Measurements from ENCODE around the gene HOXD13.

DNA sequence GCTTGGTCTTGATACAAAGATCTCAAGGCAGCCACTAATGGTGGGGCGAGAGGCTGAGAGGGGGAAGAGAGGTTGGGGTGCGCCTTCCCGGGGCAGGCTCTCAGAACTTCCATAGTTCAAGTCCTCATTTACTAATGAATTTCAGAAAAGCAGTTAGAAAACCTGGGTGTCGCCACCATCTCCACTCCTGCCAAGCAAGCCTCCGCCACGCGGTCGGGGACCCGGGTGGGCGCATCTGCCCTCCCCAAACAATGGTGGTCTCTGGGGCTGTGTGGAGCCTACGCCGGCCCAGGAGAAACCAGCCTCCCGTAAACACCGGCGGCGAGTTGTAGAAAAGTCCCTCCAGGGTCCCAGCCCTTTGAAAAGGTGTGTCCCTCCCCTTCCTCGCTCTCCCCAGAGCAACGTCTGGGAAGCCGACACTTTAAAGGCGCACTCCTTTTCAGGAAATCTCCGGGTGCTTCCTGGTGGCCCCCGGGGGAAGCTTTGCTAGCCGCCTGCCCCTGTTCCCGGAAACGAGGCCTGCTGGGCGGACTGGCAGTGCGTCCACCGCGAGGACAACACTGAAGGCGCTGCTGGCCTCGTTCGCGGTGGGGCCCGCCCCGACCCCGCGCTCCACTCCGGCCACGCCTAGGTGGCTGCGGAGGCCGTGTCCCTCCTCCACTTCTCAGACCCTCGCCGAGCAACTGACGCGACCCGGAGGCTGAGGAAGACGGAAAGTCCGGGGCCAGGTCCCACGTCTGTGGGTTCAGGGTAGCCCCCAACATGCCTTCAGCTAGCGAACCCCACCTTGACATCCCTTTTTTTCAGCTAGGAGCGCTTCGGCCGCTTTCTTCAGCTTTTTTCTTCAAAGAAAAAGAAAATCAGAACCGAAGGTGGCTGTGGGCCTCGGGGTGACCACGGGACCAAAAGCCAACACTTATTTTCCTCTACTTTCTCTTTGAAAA is 25.6 kb upstream of the HOXD13 start:
- no peak for TF ChIP-seq POLR2AphosphoS5 (IDR thresholded peaks at IDR 0.05; ENCODE audit: low read depth, low read length)
- TF ChIP-seq, protein P1, sequence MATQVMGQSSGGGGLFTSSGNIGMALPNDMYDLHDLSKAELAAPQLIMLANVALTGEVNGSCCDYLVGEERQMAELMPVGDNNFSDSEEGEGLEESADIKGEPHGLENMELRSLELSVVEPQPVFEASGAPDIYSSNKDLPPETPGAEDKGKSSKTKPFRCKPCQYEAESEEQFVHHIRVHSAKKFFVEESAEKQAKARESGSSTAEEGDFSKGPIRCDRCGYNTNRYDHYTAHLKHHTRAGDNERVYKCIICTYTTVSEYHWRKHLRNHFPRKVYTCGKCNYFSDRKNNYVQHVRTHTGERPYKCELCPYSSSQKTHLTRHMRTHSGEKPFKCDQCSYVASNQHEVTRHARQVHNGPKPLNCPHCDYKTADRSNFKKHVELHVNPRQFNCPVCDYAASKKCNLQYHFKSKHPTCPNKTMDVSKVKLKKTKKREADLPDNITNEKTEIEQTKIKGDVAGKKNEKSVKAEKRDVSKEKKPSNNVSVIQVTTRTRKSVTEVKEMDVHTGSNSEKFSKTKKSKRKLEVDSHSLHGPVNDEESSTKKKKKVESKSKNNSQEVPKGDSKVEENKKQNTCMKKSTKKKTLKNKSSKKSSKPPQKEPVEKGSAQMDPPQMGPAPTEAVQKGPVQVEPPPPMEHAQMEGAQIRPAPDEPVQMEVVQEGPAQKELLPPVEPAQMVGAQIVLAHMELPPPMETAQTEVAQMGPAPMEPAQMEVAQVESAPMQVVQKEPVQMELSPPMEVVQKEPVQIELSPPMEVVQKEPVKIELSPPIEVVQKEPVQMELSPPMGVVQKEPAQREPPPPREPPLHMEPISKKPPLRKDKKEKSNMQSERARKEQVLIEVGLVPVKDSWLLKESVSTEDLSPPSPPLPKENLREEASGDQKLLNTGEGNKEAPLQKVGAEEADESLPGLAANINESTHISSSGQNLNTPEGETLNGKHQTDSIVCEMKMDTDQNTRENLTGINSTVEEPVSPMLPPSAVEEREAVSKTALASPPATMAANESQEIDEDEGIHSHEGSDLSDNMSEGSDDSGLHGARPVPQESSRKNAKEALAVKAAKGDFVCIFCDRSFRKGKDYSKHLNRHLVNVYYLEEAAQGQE (IDR thresholded peaks at IDR 0.05; ENCODE audit: insufficient read depth in 1 of 2, low read depth in 2 of 2, low read length in 2 of 2): no peak
- TF ChIP-seq SIN3A (IDR thresholded peaks at IDR 0.05; ENCODE audit: borderline replicate concordance, insufficient read depth, low read length): no peak
- TF ChIP-seq TAF1 (IDR thresholded peaks at IDR 0.05; ENCODE audit: borderline replicate concordance, insufficient read depth, low read length): no peak

Data from PFSK-1 (cell line).